ENCODE data around the gene NACC2.
"Not testable (repeated sequence)": the region's sequence is repeated elsewhere in the genome, so short reads cannot be mapped to it uniquely, and the experiment has no call there.

NACC2 gene

GRCh38 chr9:136109351-136110081, 14.4 kb upstream of the NACC2 start:
- peak; percentile 95 for DNase-seq

GRCh38 chr9:136108648-136109266, 13.7 kb upstream of the NACC2 start:
- no peak for DNase-seq

GRCh38 chr9:136107953-136108647, 13.0 kb upstream of the NACC2 start:
- peak; percentile 80 for DNase-seq

- DNase-seq = peak; percentile 80
Measured at GRCh38 chr9:136107155-136107952, 12.3 kb upstream of the NACC2 start.

- DNase-seq = no peak
Measured at GRCh38 chr9:136105398-136106135, 10.5 kb upstream of the NACC2 start.

- no peak for DNase-seq
Measured at GRCh38 chr9:136104916-136105315, 9.8 kb upstream of the NACC2 start.

GRCh38 chr9:136104488-136104800, 9.4 kb upstream of the NACC2 start:
- no peak for DNase-seq

- peak; percentile 93 for DNase-seq
Measured at GRCh38 chr9:136103651-136104487, 8.8 kb upstream of the NACC2 start.

- not testable (repeated sequence) for DNase-seq
Measured at GRCh38 chr9:136101615-136102074, 6.6 kb upstream of the NACC2 start.

GRCh38 chr9:136100700-136101614, 5.9 kb upstream of the NACC2 start:
- no peak for DNase-seq

GRCh38 chr9:136099542-136099941, 4.5 kb upstream of the NACC2 start:
- DNase-seq = no peak

- no peak for DNase-seq
Measured at GRCh38 chr9:136098844-136099243, 3.8 kb upstream of the NACC2 start.

- no peak for DNase-seq
Measured at GRCh38 chr9:136098210-136098609, 3.1 kb upstream of the NACC2 start.

- no peak for DNase-seq
Measured at GRCh38 chr9:136096505-136097001, 1.5 kb upstream of the NACC2 start.

- DNase-seq = no peak
Measured at GRCh38 chr9:136093995-136094881, 851 bp downstream of the NACC2 start.

- DNase-seq = no peak
Measured at GRCh38 chr9:136093346-136093986, 1.6 kb downstream of the NACC2 start.

GRCh38 chr9:136092741-136093140, 2.3 kb downstream of the NACC2 start:
- DNase-seq = no peak

GRCh38 chr9:136092353-136092650, 2.8 kb downstream of the NACC2 start:
- no peak for DNase-seq
